ENCODE results near the gene METTL27.
A peak's percentile ranks its signal among the peaks of the same experiment; 100 is the strongest.

The METTL27 gene

DNA sequence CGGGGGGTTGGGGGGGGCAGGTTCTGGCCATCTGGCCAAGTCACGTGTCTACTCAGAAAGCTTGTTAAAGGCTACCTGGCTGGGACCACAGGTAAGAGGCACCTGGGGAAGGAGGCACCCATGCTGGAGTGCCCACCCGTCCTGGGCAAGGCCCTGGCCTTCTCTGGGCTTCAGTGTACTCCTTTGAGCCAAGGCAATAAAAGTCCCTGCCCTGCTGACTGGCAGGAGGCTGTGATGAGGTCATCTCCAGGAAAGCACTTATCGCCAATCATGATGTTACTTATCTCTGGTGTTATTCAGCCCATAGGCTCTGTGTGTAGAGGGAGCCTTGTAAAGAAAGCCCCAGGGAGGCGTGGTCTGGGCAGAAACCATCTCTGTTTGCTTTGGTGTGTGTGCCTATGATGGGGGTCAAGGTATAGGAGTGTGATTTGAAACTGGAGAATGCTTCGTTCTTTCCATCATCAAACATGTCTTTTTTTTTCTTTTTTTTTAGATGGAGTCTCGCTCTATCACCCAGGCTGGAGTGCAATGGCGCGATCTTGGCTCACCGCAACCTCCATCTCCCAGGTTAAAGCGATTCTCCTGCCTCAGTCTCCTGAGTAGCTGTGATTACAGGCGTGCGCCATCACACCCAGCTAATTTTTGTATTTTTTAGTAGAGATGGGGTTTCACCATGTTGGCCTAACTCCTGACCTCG is 14.1 kb downstream of the METTL27 start:
- Histone ChIP-seq H3K36me3 (no peaks in the 10 kb centered on the region), H3K27ac (peak overlapping the region; percentile 92)
- peak; percentile 63 for DNase-seq

DNA sequence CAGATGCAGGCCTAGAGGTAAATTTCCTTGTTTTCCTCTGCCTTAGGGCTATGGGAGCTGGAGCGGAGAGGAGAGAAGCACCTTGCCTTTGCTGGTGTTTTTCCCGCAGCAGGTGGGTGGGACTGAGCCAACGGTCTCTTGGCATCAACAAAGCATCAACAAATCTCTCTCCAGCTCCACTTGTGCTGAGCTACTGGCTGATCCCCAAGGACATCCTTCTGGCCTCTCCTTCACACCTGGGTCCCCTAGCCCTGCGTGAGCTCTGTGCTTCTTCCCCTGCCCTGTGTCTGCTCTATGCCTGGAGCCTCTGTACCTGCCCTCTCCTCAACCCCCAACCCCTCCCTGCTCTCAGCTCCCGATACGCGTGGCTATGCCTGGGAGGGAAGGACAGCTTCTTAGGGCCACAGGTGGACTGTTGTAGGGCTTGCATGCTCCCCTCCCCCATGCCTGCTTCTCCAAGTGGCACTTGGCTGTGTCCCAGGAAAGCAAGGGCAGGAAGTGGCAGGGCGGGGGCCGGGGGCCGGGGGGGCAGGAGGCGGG is 14.7 kb downstream of the METTL27 start:
- H3K36me3 ChIP-seq, result no peaks in the 10 kb centered on the region
- H3K9me3 ChIP-seq (ENCODE audit: severe bottlenecking), result no peaks in the 10 kb centered on the region
- peak; percentile 91 for DNase-seq
- peak overlapping the region; percentile 92 for H3K27ac ChIP-seq
- TF ChIP-seq, protein P1, sequence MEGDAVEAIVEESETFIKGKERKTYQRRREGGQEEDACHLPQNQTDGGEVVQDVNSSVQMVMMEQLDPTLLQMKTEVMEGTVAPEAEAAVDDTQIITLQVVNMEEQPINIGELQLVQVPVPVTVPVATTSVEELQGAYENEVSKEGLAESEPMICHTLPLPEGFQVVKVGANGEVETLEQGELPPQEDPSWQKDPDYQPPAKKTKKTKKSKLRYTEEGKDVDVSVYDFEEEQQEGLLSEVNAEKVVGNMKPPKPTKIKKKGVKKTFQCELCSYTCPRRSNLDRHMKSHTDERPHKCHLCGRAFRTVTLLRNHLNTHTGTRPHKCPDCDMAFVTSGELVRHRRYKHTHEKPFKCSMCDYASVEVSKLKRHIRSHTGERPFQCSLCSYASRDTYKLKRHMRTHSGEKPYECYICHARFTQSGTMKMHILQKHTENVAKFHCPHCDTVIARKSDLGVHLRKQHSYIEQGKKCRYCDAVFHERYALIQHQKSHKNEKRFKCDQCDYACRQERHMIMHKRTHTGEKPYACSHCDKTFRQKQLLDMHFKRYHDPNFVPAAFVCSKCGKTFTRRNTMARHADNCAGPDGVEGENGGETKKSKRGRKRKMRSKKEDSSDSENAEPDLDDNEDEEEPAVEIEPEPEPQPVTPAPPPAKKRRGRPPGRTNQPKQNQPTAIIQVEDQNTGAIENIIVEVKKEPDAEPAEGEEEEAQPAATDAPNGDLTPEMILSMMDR (IDR thresholded peaks at IDR 0.05; ENCODE audit: low read depth, low read length), result no peak
- peak overlapping the region; percentile 13 for H3K4me3 ChIP-seq (ENCODE audit: low read depth, low read length)
- no peaks in the 10 kb centered on the region for H3K27me3 ChIP-seq (ENCODE audit: insufficient read depth, low read depth, severe bottlenecking)

More for the DNA sequence above, 14.1 kb downstream of the METTL27 start:
- TF ChIP-seq, protein P1 (IDR thresholded peaks at IDR 0.05; ENCODE audit: low read depth, low read length), result no peak
- Histone ChIP-seq H3K4me3 (ENCODE audit: low read depth, low read length) (no peak overlapping the region), H3K27me3 (ENCODE audit: insufficient read depth, low read depth, severe bottlenecking) (no peaks in the 10 kb centered on the region), H3K9me3 (ENCODE audit: severe bottlenecking) (no peaks in the 10 kb centered on the region)

DNA sequence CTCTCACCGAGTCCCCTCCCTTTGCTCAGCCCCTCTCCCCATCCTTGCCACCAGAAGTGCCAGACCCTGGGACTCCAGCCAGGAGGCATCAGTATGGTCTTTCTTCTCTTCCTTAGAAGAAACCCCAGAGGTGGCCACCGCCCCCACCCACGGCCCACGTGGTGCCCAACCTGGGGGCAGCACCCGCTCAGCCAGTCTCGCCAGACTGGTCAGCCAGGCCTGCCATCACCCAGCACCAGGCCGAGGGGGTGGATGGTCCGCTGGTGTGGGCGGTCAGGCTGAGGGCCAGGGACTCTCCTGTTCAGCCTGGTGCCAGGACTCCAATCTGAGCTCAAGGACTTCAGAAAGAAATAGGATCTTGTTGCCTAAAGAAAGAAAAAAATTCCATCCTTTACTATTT is 17.3 kb downstream of the METTL27 start:
- H3K4me3 ChIP-seq (ENCODE audit: low read depth, low read length), result no peak overlapping the region
- no peaks in the 10 kb centered on the region for H3K9me3 ChIP-seq (ENCODE audit: severe bottlenecking)
- TF ChIP-seq, protein P1 (IDR thresholded peaks at IDR 0.05; ENCODE audit: low read depth, low read length), result no peak
- H3K27me3 ChIP-seq (ENCODE audit: insufficient read depth, low read depth, severe bottlenecking), result no peaks in the 10 kb centered on the region
- DNase-seq, result no peak
- no peak overlapping the region for H3K27ac ChIP-seq
- H3K36me3 ChIP-seq, result no peaks in the 10 kb centered on the region

DNA sequence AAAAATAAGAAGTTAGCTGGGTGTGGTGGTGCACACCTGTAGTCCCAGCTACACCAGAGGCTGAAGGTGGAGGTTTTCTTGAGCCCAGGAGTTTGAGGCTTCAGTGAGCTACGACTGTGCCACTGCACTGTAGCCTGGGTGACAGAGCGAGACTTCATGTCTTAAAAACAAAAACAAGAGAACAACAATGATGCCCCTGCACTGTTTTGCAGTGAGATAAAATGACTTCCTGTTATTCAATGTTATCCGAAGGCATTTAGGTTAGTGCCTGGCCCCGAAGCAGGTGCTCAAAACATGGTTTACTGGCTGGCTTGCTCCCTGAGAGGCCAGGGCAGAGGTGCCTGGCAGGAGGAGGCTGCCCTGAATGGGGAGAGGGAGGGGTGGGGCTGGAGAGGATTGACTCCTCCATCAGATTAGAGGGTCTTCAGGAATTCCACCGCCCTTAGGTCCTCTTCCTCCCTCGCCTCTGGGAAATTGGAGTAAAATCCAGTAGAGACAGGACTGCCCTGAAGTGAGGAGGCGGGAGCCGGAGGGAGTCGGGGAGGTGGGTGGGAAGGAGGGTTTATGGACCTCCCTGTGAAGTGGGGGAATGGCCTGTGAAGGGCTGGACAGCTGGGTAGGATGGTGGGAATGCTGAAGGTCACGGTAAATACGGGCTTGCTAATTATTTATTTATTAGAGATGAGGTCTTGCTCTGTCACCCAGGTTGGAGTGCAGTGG is 18.3 kb downstream of the METTL27 start:
- H3K36me3 ChIP-seq, result no peaks in the 10 kb centered on the region
- no peak overlapping the region for H3K27ac ChIP-seq
- DNase-seq, result no peak
- H3K9me3 ChIP-seq (ENCODE audit: severe bottlenecking), result no peaks in the 10 kb centered on the region
- TF ChIP-seq, protein P1 (IDR thresholded peaks at IDR 0.05; ENCODE audit: low read depth, low read length), result no peak
- no peaks in the 10 kb centered on the region for H3K27me3 ChIP-seq (ENCODE audit: insufficient read depth, low read depth, severe bottlenecking)
- no peak overlapping the region for H3K4me3 ChIP-seq (ENCODE audit: low read depth, low read length)

DNA sequence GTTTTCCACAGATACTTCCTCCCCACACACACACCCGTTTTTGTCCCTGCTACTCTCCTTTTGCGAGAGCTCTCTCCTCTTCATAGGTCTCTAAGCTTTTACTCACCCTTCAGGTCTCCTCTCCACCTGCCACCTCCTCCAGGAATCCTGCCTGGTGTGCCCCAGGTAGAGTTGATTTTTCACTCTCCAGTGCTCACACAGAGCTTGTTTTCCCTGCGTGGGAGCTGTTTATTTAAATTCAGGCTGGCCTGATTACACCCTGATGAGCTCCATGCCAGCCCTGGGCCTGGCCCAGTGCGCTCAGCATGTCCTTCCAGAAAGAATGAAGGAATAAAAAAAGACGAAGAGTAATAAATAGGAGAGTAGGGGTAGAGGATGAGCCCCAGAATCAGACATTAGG is 19.1 kb downstream of the METTL27 start:
- H3K9me3 ChIP-seq (ENCODE audit: severe bottlenecking), result no peaks in the 10 kb centered on the region
- no peaks in the 10 kb centered on the region for H3K27me3 ChIP-seq (ENCODE audit: insufficient read depth, low read depth, severe bottlenecking)
- no peak overlapping the region for H3K4me3 ChIP-seq (ENCODE audit: low read depth, low read length)
- no peak for DNase-seq
- TF ChIP-seq, protein P1 (IDR thresholded peaks at IDR 0.05; ENCODE audit: low read depth, low read length), result no peak
- H3K36me3 ChIP-seq, result no peaks in the 10 kb centered on the region
- peak overlapping the region; percentile 74; the same call in 1 of the 2 replicates for H3K27ac ChIP-seq

Measured in WERI-Rb-1 (cell line).